GM13977 (cell line): ENCODE measurements around the gene OPA1.
A peak's percentile ranks its signal among the peaks of the same experiment; 100 is the strongest.

Experiments used
- DNase-seq: peaks from one replicate; pipeline ENCODE4 v3.0.0; 2012; ENCODE audit warnings: low spot score
- CTCF ChIP-seq: IDR thresholded peaks from 2 replicates; pipeline ENCODE4 v1.5.1; 2012; ENCODE audit warnings: mild to moderate bottlenecking, control low read depth; ENCODE audit not compliant: insufficient read depth; ENCODE audit errors: extremely low read depth, missing control alignments
- in situ Hi-C: fragments of 300-500 bp; cut with MboI; formaldehyde crosslinking; loops from one replicate; pipeline ENCODE4 v1.12.0; 2022; ENCODE audit warnings: low sequenced_read_pairs, low pct_unique_long_range_greater_than_20kb, mixed read lengths, inconsistent platforms; ENCODE audit not compliant: unreplicated experiment

OPA1 gene

GRCh38 chr3:193614430-193614829 is 21.4 kb downstream of the OPA1 start:
- TF ChIP-seq CTCF, result no peak
- in situ Hi-C loops, result no loop called here

GRCh38 chr3:193617628-193618027 is 24.6 kb downstream of the OPA1 start:
- no peak for DNase-seq
- in situ Hi-C loops, result no loop called here
- TF ChIP-seq CTCF, result no peak

More at GRCh38 chr3:193614430-193614829, 21.4 kb downstream of the OPA1 start:
- no peak for DNase-seq

GRCh38 chr3:193620057-193620456 is 27.0 kb downstream of the OPA1 start:
- TF ChIP-seq CTCF, result no peak
- in situ Hi-C loops, result no loop called here
- peak; percentile 12 for DNase-seq

GRCh38 chr3:193620650-193621049 is 27.6 kb downstream of the OPA1 start:
- TF ChIP-seq CTCF, result no peak
- DNase-seq, result peak; percentile 36
- in situ Hi-C loops, result no loop called here

- TF ChIP-seq CTCF, result no peak
- in situ Hi-C loops, result no loop called here
- DNase-seq, result no peak
Observed at GRCh38 chr3:193621127-193621526, 28.1 kb downstream of the OPA1 start.

GRCh38 chr3:193630005-193630404 is 37.0 kb downstream of the OPA1 start:
- no peak for TF ChIP-seq CTCF
- DNase-seq, result no peak
- in situ Hi-C loops, result no loop called here

GRCh38 chr3:193637831-193638230 is 44.8 kb downstream of the OPA1 start:
- in situ Hi-C loops, result no loop called here
- DNase-seq, result no peak
- TF ChIP-seq CTCF, result no peak
